Ovary (tissue), 10 donors: ENCODE results near the gene MPHOSPH8. TPM values are rescaled to one million over a fixed set of nuclear protein-coding genes. Genes with fewer than 3 reads are reported as not detected.
A peak's percentile ranks its signal among the peaks of the same experiment; 100 is the strongest.

Experiments used
- DNase-seq, 5 donors: peaks; one replicate each; pipeline ENCODE4 v3.0.0-alpha.2; 2019 to 2020
- H3K27ac ChIP-seq, 2 donors: fragments of 200-600 bp; one replicate each; pipeline versions ENCODE4 v1.5.1 to v1.8.0; 2019 to 2022
- H3K27me3 ChIP-seq: fragments of 200-600 bp; one replicate; pipeline ENCODE4 v1.8.0; 2022
- H3K36me3 ChIP-seq: fragments of 200-600 bp; sonication (generic); one replicate; pipeline ENCODE4 v1.5.1; 2019
- H3K4me1 ChIP-seq: one replicate; pipeline ENCODE4 v1.8.1; 2013; ENCODE audit warnings: mild to moderate bottlenecking, moderate library complexity; ENCODE audit not compliant: insufficient read depth
- H3K4me3 ChIP-seq: fragments of 200-600 bp; sonication (generic); one replicate; pipeline ENCODE4 v1.5.1; 2017
- H3K9me3 ChIP-seq, 2 donors: fragments of 200-600 bp in 1 of 2; sonication (generic) in 1 of 2; one replicate each; pipeline versions ENCODE4 v1.5.1 to v1.8.1; 2013 to 2019; ENCODE audit warnings: mild to moderate bottlenecking in 1 of 2, moderate library complexity in 1 of 2
- CTCF ChIP-seq, 3 donors: fragments of 450-650 bp in 2 of 3; fragments of 200-600 bp in 1 of 3; IDR thresholded peaks; one replicate each; pipeline versions ENCODE4 v1.5.1 to v1.8.0; 2016 to 2022; ENCODE audit warnings: antibody characterized with exemption in 3 of 3, mild to moderate bottlenecking in 1 of 3
- EP300 ChIP-seq: sonication (generic); formaldehyde crosslinking; IDR thresholded peaks from one replicate; pipeline ENCODE4 v1.6.1; 2017; ENCODE audit warnings: antibody characterized with exemption
- POLR2A ChIP-seq: fragments of 450-650 bp; IDR thresholded peaks from one replicate; pipeline ENCODE4 v1.6.1; 2017; ENCODE audit warnings: antibody characterized with exemption, mild to moderate bottlenecking, moderate library complexity
- WGBS, 3 donors: extraction: QIAGEN DNeasy Blood & Tissue Kit in 1 of 3; methylation state at CpG; one replicate each; pipeline versions ENCODE4 v1.1.5 to v1.1.7; 2013 to 2017; 5-methylcytosine and 5-hydroxymethylcytosine counted together
- intact Hi-C, 4 donors: fragments of 100-400 bp; cut with DNase I; formaldehyde crosslinking; loops; one replicate each; pipeline versions ENCODE4 v1.11.0 to v1.15.1; 2022 to 2023
- long read RNA-seq, 3 donors: library from polyadenylated mRNA in 2 of 3; unstranded in 2 of 3; transcript quantifications; one replicate each; pipeline ENCODE4 v2.0.0 and lab custom pipeline, GENCODE V29; 2021 to 2026
- polyA plus RNA-seq, 2 donors: library from polyadenylated mRNA; stranded (reverse); fragments of 200-250 nt in 1 of 2; fragments of 350-450 nt in 1 of 2; fragmentation: Illumina TruSeq in 1 of 2; extraction: RNeasy Lipid Tissue Mini Kit (QIAGEN cat#74804) in 1 of 2; gene quantifications; one replicate each; pipeline ENCODE4 v1.2.3, GENCODE V29; 2013 to 2014
- total RNA-seq, 7 donors: library from RNA; depleted of rRNA in 2 of 7; stranded (reverse); fragments of >200 nt in 2 of 7; fragmentation: NEBNext Ultra II Directional in 3 of 7; extraction: Animal tissue kit (Norgen Biotek cat#: 25700) in 3 of 7; gene quantifications; one replicate each; pipeline versions ENCODE4 v1.1.0 to v1.2.4, GENCODE V29; 2016 to 2023
- donor health status: DM: no; HTN: no; CAD: no; lungs with moderate emphysema.
- donor health status: DM: no; HTN: no; CAD: no.
- donor health status: Bipolar disorder and iron deficiency.
- donor health status: DM: yes; HTN: yes; CAD: no.
- donor health status: DM: no; HTN: no; CAD: no.
- donor health status: DM: yes; HTN: yes; CAD: no.

The MPHOSPH8 gene
- total RNA-seq: 10 to 100 TPM; 32.9 to 47.2 (median 38.3) TPM
- polyA plus RNA-seq: 10 to 100 TPM; 44.3 to 58.4 TPM
- long read RNA-seq, donor 1, partial matches to known transcripts: 30 of 47 reads
- long read RNA-seq, donor 1, other reads (novel, unspliced or antisense): 16 of 47 reads
- long read RNA-seq, donor 2, full-length matches to known transcripts: 14 of 184 reads
- long read RNA-seq, donor 2, partial matches to known transcripts: 170 of 184 reads
- long read RNA-seq, donor 2, other reads (novel, unspliced or antisense): 0 of 184 reads
- long read RNA-seq, donor 3, full-length matches to known transcripts: 41 of 72 reads
- long read RNA-seq, donor 3, partial matches to known transcripts: 10 of 72 reads
- long read RNA-seq, donor 3, other reads (novel, unspliced or antisense): 21 of 72 reads

- no peaks in the 10 kb centered on the region for H3K9me3 ChIP-seq
- no peaks in the 10 kb centered on the region for H3K36me3 ChIP-seq
- intact Hi-C loops: loop anchor here in 2 of 4 donors (1.0 to 10.0 kb wide), 3 partner anchors 151 to 231 kb away; partner anchors contain the start of genes PSPC1 (in 1 of the 2) and ZMYM5 (in 1 of the 2)
- H3K27ac ChIP-seq: peak within 1 kb of the TSS; percentile 90 to 95
- H3K4me3 ChIP-seq: peak within 1 kb of the TSS; percentile 92
- WGBS, 3 donors: 0% methylated on average over 55 to 58 of the region's 58 CpGs
- H3K4me1 ChIP-seq: peaks cover 7% of the 10 kb centered on the region
- no peak for TF ChIP-seq CTCF (IDR thresholded peaks at IDR 0.05)
- TF ChIP-seq POLR2A: peak; percentile 82
- TF ChIP-seq EP300: no peak
- no peaks in the 10 kb centered on the region for H3K27me3 ChIP-seq
- DNase-seq: peak; percentile 94 to 95 (median 95)
Observed at GRCh38 chr13:19633479-19634255, at the start of gene MPHOSPH8. Gene MPHOSPH8 (plus strand): TSS chr13:19633659. CDS start chr13:19633749, 90 bp downstream.

GRCh38 chr13:19586904-19587634 lies 46.4 kb upstream of the MPHOSPH8 start:
- H3K27me3 ChIP-seq: no peaks in the 10 kb centered on the region
- H3K4me3 ChIP-seq: no peak overlapping the region
- no peaks in the 10 kb centered on the region for H3K9me3 ChIP-seq
- H3K4me1 ChIP-seq: peaks cover 2% of the 10 kb centered on the region
- intact Hi-C loops: no loop called here
- no peak overlapping the region for H3K27ac ChIP-seq
- 22 to 40% (median 39%) methylated on average over 17 of the region's 17 CpGs for WGBS, 3 donors
- H3K36me3 ChIP-seq: no peaks in the 10 kb centered on the region
- TF ChIP-seq EP300 (no peak), CTCF (IDR thresholded peaks at IDR 0.05) (no peak)
- DNase-seq: no peak

GRCh38 chr13:19587635-19588300 lies 45.7 kb upstream of the MPHOSPH8 start:
- no peak overlapping the region for H3K4me3 ChIP-seq
- TF ChIP-seq EP300 (no peak), CTCF (IDR thresholded peaks at IDR 0.05) (no peak), POLR2A (no peak)
- H3K4me1 ChIP-seq: peaks cover 2% of the 10 kb centered on the region
- no peaks in the 10 kb centered on the region for H3K36me3 ChIP-seq
- no peaks in the 10 kb centered on the region for H3K27me3 ChIP-seq
- WGBS, 3 donors: 56 to 58% (median 56%) methylated on average over 9 of the region's 9 CpGs
- no peak for DNase-seq
- no peaks in the 10 kb centered on the region for H3K9me3 ChIP-seq
- intact Hi-C loops: no loop called here
- no peak overlapping the region for H3K27ac ChIP-seq

GRCh38 chr13:19589312-19589711 lies 44.1 kb upstream of the MPHOSPH8 start:
- intact Hi-C loops: no loop called here
- H3K4me3 ChIP-seq: no peak overlapping the region
- peaks cover 2% of the 10 kb centered on the region for H3K4me1 ChIP-seq
- DNase-seq: no peak
- no peak for TF ChIP-seq CTCF (IDR thresholded peaks at IDR 0.05)
- TF ChIP-seq EP300: no peak
- TF ChIP-seq POLR2A: no peak
- WGBS, 3 donors: 54 to 64% (median 57%) methylated on average over 2 of the region's 2 CpGs
- no peaks in the 10 kb centered on the region for H3K27me3 ChIP-seq
- no peaks in the 10 kb centered on the region for H3K36me3 ChIP-seq
- no peaks in the 10 kb centered on the region for H3K9me3 ChIP-seq
- H3K27ac ChIP-seq: no peak overlapping the region
